ENCODE results near the gene FOXO3B.
"Not testable (repeated sequence)": the region's sequence is repeated elsewhere in the genome, so short reads cannot be mapped to it uniquely, and the experiment has no call there.

FOXO3B gene

GRCh38 chr17:18681767-18682571 is at the start of gene FOXO3B:
Gene FOXO3B, minus strand, starts transcription at chr17:18682314. Its CDS starts 663 bp downstream, at chr17:18681651.
- DNase-seq (ENCODE audit: low spot score) = peak; percentile 84

GRCh38 chr17:18723509-18723908 is 41.4 kb upstream of the FOXO3B start:
- not testable (repeated sequence) for DNase-seq (ENCODE audit: low spot score)

GRCh38 chr17:18722612-18723011 is 40.5 kb upstream of the FOXO3B start:
- DNase-seq (ENCODE audit: low spot score) = not testable (repeated sequence)

- not testable (repeated sequence) for DNase-seq (ENCODE audit: low spot score)
Measured at GRCh38 chr17:18721775-18722547, 39.8 kb upstream of the FOXO3B start.

GRCh38 chr17:18719428-18720110 is 37.5 kb upstream of the FOXO3B start:
- DNase-seq (ENCODE audit: low spot score) = not testable (repeated sequence)

- DNase-seq (ENCODE audit: low spot score) = not testable (repeated sequence)
Measured at GRCh38 chr17:18718643-18719427, 36.7 kb upstream of the FOXO3B start.

GRCh38 chr17:18712354-18712999 is 30.4 kb upstream of the FOXO3B start:
- peak; percentile 47 for DNase-seq (ENCODE audit: low spot score)

- not testable (repeated sequence) for DNase-seq (ENCODE audit: low spot score)
Measured at GRCh38 chr17:18708215-18708614, 26.1 kb upstream of the FOXO3B start.

- DNase-seq (ENCODE audit: low spot score) = not testable (repeated sequence)
Measured at GRCh38 chr17:18705955-18706354, 23.8 kb upstream of the FOXO3B start.

GRCh38 chr17:18698473-18699103 is 16.5 kb upstream of the FOXO3B start:
- DNase-seq (ENCODE audit: low spot score) = peak; percentile 51

GRCh38 chr17:18695143-18695542 is 13.0 kb upstream of the FOXO3B start:
- not testable (repeated sequence) for DNase-seq (ENCODE audit: low spot score)

- not testable (repeated sequence) for DNase-seq (ENCODE audit: low spot score)
Measured at GRCh38 chr17:18682668-18683067, 554 bp upstream of the FOXO3B start.

GRCh38 chr17:18677381-18677780 is 4.7 kb downstream of the FOXO3B start:
- not testable (repeated sequence) for DNase-seq (ENCODE audit: low spot score)

- not testable (repeated sequence) for DNase-seq (ENCODE audit: low spot score)
Measured at GRCh38 chr17:18676928-18677327, 5.2 kb downstream of the FOXO3B start.

- DNase-seq (ENCODE audit: low spot score) = not testable (repeated sequence)
Measured at GRCh38 chr17:18672395-18673227, 9.5 kb downstream of the FOXO3B start.

GRCh38 chr17:18668625-18669024 is 13.5 kb downstream of the FOXO3B start:
- not testable (repeated sequence) for DNase-seq (ENCODE audit: low spot score)

GRCh38 chr17:18667535-18667934 is 14.6 kb downstream of the FOXO3B start:
- DNase-seq (ENCODE audit: low spot score) = not testable (repeated sequence)

GRCh38 chr17:18666326-18666725 is 15.8 kb downstream of the FOXO3B start:
- not testable (repeated sequence) for DNase-seq (ENCODE audit: low spot score)

- not testable (repeated sequence) for DNase-seq (ENCODE audit: low spot score)
Measured at GRCh38 chr17:18661924-18662624, 20.0 kb downstream of the FOXO3B start.
